HL-60/S4 treated with retinoic acid at 250 ng/mL for 4 days and 3 days (cell line): ENCODE results near the gene CASKIN2.

ENCODE experiments used
- in situ Hi-C: fragments of 300-500 bp; cut with MboI; formaldehyde crosslinking; loops from 2 replicates; pipeline ENCODE4 v1.7.0; 2022; ENCODE audit warnings: low sequenced_read_pairs

The CASKIN2 gene

GRCh38 chr17:75507733-75508719 lies 7.3 kb downstream of the CASKIN2 start:
- in situ Hi-C loops = no loop called here

DNA sequence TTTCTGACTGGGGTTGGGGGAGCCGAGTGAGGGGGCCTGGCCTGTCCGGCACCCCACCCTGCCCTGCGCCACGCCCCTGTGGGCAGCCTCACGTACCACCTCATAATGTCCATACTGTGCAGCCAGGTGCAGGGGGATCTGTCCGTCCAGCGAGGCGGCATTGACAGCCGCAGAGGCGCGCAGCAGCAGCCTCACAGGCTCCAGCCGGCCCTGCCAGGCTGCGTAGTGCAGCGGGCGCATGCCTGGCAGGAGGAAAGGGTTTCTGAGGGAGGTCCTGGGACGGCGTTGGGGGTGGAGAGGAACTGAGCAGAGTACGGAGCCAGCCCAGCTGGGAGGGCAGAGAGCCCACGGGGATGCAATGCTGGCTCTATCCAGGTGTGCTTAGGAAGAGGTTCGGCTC lies 8.4 kb downstream of the CASKIN2 start:
- in situ Hi-C loops = no loop called here

GRCh38 chr17:75506134-75506533 lies 9.2 kb downstream of the CASKIN2 start:
- in situ Hi-C loops = no loop called here

GRCh38 chr17:75505640-75506039 lies 9.7 kb downstream of the CASKIN2 start:
- in situ Hi-C loops = no loop called here

DNA sequence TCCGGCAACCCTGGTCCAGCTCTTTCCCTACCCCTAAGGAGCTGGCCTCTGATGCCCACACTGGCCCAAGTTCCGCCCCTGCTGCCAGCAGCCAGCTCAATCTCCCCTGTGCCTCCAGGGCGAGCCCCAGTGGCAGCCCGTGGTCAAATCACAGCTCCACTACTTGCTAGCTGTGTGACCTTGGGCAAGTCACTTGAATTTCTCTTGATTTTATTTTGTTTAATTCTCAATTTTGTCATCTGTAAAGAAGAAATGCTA lies 10.3 kb downstream of the CASKIN2 start:
- in situ Hi-C loops = no loop called here

DNA sequence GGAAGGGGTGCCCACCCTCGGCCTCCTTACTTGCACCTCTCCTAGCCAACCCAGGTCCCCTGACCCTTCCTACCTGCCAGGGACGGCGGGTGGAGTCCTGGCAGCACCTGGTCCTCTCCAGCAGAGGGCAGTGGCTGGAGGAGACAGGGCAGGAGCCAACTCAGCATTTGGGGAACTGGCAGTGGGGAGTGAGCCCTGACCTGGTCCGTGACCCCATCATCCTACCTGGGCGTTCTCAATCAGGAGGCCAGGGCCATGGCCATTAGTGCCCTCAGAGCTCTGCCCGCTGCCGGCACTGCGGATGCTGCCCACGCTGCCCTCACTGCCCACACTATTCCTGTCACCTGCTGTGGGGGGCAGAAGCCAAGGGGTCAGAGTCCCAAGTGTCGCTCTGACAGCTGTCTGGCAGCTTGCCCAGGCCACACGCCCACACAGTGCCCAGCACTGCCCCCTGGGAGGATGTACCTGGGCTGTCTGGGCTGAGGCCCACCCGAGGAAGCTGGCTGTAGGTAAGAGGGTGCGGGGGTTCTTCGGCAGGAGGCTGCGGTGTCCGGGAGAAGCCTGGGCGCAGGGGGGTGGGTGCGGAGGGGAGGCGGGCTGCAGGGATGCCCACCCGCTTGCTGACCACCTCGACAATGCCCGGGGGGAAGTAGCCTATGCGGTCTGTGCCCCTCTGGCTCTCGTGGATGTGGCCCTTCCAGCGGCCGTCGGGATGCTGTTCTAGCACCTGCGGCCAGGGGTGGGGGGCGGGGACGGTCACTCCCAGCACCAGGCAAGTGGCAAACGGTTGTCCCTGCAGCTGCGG lies 10.8 kb downstream of the CASKIN2 start:
- in situ Hi-C loops = no loop called here

GRCh38 chr17:75503976-75504346 lies 11.4 kb downstream of the CASKIN2 start:
- in situ Hi-C loops = no loop called here

GRCh38 chr17:75503337-75503950 lies 11.9 kb downstream of the CASKIN2 start:
- in situ Hi-C loops = no loop called here

GRCh38 chr17:75502721-75503329 lies 12.5 kb downstream of the CASKIN2 start:
- in situ Hi-C loops = no loop called here

DNA sequence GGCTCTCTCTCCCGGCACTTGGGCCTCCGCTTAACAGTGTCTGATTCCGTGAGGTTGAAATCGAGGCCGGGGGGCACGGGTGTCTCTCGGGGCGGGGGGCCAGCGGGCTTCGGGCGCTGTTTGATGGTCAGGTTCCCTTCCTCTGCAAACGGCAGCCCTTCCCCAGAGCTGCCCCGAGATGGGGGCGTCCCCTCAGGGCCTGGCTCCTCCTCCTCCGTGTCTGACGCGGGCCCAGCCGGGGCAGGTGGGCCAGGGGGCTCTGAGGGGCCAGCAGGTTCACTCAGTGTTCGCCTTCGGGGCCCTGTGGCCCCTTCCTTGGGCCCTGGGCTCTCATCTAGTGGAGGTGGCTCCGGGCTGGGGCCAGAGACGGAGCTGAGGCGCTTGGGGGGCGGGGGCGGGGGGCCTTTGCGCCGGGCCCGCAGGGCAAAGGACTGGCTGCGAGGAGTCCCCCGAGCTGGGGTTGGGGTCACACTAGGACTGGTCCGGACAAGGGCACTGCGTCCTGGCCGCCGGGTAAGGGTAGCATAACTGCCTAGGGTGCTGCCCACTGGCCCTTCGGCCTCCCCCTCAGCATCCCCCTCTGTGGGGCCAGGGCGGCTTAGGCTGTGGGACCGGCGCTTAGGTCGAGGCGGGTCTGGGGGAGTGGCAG lies 13.1 kb downstream of the CASKIN2 start:
- in situ Hi-C loops = no loop called here

DNA sequence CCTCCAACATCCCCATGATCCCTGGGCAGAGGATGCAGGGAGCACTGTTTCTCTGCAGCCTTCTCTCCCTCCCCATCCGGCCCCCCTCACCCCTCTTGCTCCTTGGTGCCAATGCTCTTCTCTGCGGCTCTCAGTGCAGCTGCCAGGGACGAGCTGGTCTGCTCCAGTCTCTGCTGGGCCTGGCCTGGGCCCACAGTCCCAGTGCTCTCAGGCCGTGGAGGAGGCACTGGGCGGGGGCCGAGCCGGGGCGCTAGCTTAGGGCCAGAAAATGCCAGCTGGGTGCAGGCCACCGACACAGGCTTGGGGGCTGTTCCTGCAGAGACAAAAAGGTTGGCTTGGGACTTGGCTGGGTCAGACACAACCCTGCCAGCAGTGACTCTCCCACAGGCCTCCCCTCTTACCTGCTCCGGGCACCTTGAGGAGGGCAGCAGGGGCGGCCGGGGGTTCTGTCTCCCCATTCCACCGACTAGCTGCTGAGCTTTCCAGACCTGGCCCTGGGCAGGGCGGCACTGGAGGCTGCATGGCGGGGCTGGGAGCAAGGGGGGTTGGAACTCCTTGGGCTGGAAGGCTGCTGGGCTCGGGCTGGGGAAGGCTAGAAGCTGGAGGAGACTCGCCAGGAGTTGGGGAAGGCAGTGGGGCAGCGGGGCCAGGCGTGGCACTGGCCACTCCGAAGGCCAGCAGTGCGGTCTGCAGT lies 13.8 kb downstream of the CASKIN2 start:
- in situ Hi-C loops = no loop called here

DNA sequence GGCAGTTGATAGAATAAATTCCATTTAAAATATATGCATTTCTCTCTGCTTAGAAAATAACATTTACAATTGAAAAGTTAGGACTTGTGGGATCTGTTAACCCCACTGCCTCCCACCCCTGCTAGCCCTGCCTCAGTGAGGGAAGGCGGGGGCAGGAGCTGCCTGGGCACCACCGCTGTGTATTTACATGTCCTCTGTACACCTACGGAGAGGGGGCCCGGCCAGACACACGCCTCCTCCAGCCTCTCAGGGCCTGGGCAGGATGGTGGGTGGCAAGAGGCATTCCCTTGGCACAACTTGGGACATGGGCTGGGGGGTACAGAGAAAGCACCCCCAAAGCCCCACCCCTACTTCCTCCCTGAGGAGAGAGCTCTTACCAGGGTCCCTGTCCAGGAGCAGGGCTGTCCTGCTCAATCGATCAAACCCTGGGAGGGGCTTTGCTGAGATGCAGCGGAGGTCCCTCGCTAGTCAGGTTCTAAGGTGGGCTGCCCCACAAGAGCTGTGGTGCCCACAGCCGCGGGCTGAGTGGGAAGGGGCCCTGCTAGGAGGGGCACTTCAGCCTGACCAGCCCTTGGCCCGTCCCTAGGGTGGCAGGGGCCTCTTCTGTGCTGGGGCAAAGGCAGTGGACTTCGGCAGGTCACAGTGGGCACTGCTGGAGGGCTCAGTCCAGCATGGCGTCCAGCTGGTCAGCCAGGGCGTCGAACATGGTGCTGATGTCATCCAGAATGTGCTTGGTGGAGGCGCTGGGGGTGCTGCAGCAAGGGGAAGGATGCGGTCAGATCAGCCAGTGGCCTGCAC lies 14.7 kb downstream of the CASKIN2 start:
- in situ Hi-C loops = no loop called here

DNA sequence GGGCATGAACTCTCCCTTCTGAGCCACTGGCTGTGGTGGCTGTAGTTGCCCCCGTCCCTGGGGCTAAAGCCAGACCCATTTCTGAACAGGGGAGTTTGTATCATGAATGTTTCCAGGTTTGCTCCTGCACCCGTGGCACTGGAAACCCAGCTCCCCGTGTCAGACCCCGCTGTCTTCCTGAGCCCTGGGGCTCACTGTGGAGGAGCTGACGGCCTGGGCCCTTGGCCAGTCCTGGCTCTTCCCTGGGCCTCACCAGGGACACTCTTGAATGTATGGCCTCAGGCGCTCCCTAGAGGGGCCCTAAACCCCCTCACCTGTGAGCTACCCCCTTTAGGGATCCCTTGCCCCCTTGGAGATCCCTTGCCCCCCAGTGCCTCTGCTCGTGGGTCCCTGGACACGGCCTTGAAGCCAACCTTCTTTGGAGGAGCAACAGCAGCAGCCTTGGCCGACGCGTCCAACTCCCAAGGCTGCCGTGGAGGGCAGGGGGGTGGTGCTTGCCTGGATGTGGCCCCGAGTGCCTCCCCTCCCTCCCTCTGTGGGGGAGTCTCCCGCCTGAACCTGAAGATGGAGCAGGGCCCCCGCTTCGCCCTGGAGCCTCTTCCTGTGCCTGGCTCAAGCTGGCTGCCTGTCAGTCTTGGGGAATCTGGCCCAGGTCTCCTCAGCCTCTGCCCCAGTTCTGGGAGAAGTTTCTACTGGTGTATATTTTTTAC lies 15.9 kb downstream of the CASKIN2 start:
- in situ Hi-C loops = no loop called here

- in situ Hi-C loops = no loop called here
Observed at GRCh38 chr17:75498726-75499213, 16.6 kb downstream of the CASKIN2 start.

- in situ Hi-C loops = no loop called here
Observed at GRCh38 chr17:75498039-75498725, 17.2 kb downstream of the CASKIN2 start.

DNA sequence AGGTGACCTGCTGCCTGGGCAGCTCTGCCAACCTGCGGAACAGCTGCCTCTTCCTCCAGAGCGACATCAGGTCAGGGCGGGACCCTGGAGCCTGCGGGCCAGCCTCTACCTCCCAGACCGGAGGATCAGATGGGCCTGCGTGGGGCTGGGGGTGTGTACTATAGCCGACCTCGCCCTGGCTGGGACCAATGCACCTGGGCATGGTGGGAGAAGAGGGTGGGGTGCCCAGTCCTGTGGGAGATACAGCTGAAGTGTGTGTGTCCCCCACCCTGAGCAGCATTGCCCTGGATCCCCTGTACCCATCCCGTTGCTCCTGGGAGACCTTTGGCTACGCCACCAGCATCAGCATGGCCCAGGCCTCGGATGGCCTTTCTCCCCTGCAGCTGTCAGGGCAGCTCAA lies 19.3 kb downstream of the CASKIN2 start:
- in situ Hi-C loops = no loop called here

DNA sequence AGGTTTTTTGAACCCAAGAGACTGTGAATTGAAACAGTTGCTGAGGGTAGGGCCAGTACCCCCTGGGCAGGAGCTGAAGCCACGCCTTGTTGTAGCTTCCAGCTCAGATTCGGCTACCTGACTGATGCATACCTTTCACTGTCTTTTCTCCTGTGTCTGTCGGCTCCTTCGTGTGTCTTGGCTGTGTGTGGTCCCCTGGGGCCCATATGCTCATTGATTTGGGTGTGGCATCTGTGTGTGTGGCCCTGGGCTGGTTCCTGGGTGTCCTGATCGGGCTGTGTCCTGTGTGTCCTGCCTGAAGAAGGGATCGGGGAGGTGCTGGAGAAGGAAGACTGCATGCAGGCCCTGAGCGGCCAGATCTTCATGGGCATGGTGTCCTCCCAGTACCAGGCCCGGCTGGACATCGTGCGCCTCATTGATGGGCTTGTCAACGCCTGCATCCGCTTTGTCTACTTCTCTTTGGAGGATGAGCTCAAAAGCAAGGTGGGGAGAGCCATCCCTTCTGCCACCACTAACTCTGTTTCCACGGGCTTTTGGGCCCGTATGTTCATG lies 20.9 kb downstream of the CASKIN2 start:
- in situ Hi-C loops = no loop called here
